ENCODE results near the gene PHACTR3.

The PHACTR3 gene

DNA sequence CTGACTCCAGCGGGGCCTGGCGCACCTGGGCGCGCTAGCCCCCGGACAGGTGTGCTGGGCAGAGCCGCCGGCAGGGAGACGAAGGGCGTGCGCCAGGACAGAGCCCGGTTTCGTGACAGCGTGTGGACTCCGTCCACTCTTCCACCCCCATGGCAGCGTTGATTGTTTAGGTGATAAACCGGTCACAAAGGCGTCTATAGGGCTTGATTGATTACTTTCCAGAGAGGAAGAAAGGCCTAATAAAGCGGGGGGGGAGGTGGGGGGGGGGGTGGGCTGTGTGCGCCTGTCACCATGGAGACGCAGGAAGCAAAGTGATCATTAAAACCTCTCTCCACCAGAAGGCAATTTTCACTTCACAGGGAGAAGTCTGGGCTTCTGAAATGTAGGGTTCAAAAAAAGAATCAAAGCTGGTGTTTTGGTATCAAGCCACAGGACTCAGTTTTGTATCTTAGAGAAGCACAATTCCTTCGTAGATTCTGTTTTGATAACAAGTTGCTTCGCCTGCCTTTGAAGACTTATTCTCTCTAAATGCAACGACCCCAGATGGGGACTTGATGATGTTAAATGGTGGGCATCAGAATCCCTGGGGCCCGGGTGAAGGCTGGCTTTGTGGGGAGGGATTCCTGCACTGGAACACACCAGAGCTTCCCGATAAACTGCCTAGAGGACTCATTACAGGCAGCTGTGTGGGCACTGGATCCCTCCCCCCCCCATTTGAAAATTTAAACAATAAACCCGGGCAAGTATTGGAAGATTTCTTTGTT is 1.4 kb downstream of the PHACTR3 start:
- DNase-seq (ENCODE audit: low spot score) = no peak
- TF ChIP-seq, protein P1, sequence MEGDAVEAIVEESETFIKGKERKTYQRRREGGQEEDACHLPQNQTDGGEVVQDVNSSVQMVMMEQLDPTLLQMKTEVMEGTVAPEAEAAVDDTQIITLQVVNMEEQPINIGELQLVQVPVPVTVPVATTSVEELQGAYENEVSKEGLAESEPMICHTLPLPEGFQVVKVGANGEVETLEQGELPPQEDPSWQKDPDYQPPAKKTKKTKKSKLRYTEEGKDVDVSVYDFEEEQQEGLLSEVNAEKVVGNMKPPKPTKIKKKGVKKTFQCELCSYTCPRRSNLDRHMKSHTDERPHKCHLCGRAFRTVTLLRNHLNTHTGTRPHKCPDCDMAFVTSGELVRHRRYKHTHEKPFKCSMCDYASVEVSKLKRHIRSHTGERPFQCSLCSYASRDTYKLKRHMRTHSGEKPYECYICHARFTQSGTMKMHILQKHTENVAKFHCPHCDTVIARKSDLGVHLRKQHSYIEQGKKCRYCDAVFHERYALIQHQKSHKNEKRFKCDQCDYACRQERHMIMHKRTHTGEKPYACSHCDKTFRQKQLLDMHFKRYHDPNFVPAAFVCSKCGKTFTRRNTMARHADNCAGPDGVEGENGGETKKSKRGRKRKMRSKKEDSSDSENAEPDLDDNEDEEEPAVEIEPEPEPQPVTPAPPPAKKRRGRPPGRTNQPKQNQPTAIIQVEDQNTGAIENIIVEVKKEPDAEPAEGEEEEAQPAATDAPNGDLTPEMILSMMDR (IDR thresholded peaks at IDR 0.05; ENCODE audit: extremely low read depth, missing control alignments) = no peak

DNA sequence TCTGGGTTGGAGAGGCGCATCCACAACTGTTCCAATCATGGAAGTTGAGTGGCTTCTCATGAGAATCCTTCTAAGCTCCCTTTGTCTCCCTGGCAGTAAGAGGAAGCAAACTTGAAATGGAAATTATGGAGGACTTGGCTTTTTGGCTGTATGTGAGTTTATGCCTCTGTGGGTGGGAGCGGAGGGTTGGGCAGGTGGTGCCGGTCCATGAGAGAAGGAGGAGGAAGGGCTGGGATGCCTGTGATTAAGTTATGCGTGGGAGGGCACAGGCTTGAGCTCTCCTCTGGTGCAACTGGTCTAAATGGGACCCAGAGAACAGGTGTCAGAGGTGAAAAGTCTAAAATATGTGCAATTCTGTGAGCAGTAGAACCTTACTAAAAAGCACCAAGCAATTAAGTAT is 2.2 kb downstream of the PHACTR3 start:
- DNase-seq (ENCODE audit: low spot score) = no peak
- TF ChIP-seq, protein P1 (IDR thresholded peaks at IDR 0.05; ENCODE audit: extremely low read depth, missing control alignments) = no peak

DNA sequence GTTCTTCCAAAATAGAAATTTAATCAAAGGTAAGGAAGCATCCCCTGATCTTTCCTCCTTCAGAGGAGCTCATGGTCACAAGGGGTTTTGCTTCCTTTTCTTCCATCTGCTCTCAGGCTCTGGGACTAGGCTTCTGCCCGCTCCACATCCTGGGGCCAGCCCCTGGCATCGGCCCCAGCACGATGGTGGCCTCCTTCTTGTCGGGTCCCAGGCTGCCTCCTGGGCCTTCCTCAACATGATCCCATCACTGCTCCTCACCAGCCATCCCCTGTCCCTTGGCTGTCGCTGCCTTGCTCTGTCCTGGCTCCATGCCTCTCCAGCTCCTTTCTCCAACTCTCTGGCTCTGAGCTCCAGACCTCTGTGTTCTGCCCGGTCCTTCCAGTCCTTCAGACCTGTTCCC is 4.1 kb downstream of the PHACTR3 start:
- DNase-seq (ENCODE audit: low spot score) = no peak
- TF ChIP-seq, protein P1 (IDR thresholded peaks at IDR 0.05; ENCODE audit: extremely low read depth, missing control alignments) = no peak

DNA sequence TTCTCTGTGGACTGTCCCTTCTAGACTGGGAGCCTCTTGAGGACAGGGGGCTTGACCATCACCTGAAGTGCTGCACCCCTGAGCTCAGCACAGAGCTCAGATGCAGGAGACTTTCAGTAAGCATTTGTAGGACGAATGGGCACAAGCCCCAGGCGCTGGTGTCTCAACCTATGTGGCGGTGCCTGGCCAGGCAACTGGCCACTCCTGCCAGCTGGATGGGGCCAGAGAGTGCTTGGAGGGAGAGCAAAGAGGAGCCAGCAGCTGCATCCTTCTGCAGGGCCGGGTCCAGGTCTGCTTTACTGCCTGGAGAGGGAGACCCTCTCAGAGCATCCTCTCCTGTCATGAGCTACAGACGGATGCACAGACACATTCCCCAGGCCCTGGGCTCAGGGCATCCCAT is 4.5 kb downstream of the PHACTR3 start:
- TF ChIP-seq, protein P1 (IDR thresholded peaks at IDR 0.05; ENCODE audit: extremely low read depth, missing control alignments) = no peak
- no peak for DNase-seq (ENCODE audit: low spot score)

DNA sequence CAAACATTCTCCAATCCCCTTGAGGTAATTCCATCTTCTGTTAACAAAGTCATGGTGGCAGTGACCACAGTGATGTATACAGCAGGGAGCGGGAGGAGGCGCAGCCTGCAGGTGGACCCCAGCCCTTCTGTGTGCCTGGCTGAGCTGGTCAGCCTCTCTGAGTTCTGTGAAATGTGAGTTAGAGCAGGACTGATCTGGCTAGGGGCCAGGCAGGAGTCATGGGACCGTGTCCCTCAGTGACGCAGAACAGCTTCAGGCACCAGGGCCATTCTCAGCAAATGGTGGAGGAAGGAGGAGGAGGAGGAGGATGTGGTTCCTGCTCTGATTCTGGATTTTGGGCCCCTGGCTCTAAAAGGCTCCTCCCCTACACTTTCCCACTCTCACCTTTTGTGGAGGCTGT is 6.9 kb downstream of the PHACTR3 start:
- no peak for DNase-seq (ENCODE audit: low spot score)
- TF ChIP-seq, protein P1 (IDR thresholded peaks at IDR 0.05; ENCODE audit: extremely low read depth, missing control alignments) = no peak

DNA sequence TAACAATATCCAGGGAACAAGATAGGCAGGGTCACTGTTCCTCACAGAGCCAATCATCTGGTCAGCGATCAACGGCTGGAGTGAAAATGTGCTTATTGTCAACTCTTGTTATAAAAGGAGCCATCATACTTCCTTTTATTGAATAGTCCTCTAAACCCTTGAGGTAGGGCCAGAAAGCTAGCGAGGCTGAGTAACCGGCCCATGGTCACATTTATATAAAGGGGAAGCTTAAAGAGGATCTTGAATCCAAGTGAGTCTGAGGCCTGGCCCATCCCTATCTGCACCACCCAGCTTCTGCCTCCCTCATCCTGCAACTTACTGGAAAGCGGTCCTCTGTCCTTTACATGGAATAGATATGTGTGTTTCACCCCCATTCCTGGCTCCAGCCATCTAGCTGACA is 9.5 kb downstream of the PHACTR3 start:
- TF ChIP-seq, protein P1 (IDR thresholded peaks at IDR 0.05; ENCODE audit: extremely low read depth, missing control alignments) = no peak
- no peak for DNase-seq (ENCODE audit: low spot score)

DNA sequence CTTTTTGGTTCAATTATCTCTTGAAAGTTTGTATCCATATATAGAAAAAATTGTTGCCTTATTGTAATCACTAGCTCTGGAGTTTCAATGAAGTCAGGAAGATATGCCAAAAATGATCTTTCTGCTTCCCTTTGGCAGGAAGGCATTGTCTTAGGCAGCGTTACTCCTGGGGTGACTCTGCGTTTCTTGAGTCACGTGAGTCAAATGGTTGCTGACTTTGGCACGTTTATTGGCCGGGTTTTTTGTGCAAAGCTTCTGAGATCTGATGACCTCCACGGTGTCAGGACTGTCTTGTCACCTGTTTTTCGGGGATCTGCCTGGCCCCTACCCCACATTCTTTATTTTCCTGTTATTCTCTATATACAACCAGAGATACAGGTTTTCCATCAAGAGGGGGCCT is 10.4 kb downstream of the PHACTR3 start:
- no peak for DNase-seq (ENCODE audit: low spot score)
- TF ChIP-seq, protein P1 (IDR thresholded peaks at IDR 0.05; ENCODE audit: extremely low read depth, missing control alignments) = no peak

Measured in GM20000 (cell line).